Nephron progenitor cell (in vitro differentiated cells): ENCODE measurements around the gene RPL32.

Experiments
- DNase-seq: peaks from one replicate; pipeline ENCODE4 v3.0.0; 2021
- H3K27ac Mint-ChIP-seq: 2 replicates; pipeline ENCODE4 v1.8.0; 2021; ENCODE audit warnings: mild to moderate bottlenecking, moderate library complexity, mixed read lengths
- H3K27me3 Mint-ChIP-seq: 2 replicates; pipeline ENCODE4 v1.8.0; 2021; ENCODE audit warnings: mild to moderate bottlenecking, low read depth, mixed read lengths; ENCODE audit not compliant: poor library complexity
- H3K36me3 Mint-ChIP-seq: 2 replicates; pipeline ENCODE4 v1.8.0; 2021; ENCODE audit warnings: low read depth, mixed read lengths
- H3K4me1 Mint-ChIP-seq: 2 replicates; pipeline ENCODE4 v1.8.0; 2021; ENCODE audit warnings: mixed read lengths
- H3K4me3 Mint-ChIP-seq: 2 replicates; pipeline ENCODE4 v1.8.0; 2021; ENCODE audit warnings: mild to moderate bottlenecking, moderate library complexity, mixed read lengths
- H3K9me3 Mint-ChIP-seq: 2 replicates; pipeline ENCODE4 v1.8.0; 2021; ENCODE audit warnings: mild to moderate bottlenecking, moderate library complexity, mixed read lengths
- TF ChIP-seq, protein P1 (sequence below): fragments of 200-600 bp; sonication (generic); IDR thresholded peaks from 2 replicates; pipeline ENCODE4 v1.5.0; 2021; ENCODE audit warnings: antibody characterized with exemption

RPL32 gene

DNA sequence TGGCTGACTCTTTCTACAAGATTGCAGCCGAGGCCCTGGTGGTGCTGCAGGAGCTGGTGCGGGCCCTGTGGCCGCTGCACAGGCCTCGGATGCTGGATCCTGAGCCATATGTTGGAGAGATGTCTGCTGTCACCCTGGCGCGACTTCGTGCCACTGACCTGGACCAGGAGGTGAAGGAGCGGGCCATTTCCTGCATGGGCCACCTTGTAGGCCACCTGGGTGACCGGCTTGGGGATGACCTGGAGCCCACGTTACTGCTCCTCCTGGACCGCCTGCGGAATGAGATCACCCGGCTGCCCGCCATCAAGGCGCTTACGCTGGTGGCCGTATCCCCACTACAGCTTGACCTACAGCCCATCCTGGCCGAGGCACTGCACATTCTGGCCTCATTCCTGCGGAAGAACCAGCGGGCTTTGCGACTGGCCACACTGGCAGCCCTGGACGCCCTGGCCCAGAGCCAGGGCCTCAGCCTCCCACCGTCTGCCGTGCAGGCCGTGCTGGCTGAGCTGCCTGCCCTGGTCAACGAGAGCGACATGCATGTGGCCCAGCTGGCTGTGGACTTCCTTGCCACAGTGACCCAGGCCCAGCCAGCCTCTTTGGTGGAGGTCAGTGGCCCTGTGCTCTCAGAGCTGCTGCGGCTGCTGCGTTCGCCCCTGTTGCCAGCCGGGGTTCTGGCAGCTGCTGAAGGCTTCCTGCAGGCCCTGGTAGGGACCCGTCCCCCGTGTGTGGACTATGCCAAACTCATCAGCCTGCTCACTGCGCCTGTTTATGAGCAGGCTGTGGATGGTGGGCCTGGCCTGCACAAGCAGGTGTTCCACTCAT, 24.6 kb downstream of the RPL32 start:
- Mint-ChIP-seq H3K36me3 (no peaks in the 10 kb centered on the region), H3K9me3 (no peaks in the 10 kb centered on the region), H3K4me1 (no peaks in the 10 kb centered on the region), H3K27me3 (no peaks in the 10 kb centered on the region), H3K27ac (no peak overlapping the region), H3K4me3 (no peak overlapping the region)
- no peak for DNase-seq
- TF ChIP-seq, protein P1, sequence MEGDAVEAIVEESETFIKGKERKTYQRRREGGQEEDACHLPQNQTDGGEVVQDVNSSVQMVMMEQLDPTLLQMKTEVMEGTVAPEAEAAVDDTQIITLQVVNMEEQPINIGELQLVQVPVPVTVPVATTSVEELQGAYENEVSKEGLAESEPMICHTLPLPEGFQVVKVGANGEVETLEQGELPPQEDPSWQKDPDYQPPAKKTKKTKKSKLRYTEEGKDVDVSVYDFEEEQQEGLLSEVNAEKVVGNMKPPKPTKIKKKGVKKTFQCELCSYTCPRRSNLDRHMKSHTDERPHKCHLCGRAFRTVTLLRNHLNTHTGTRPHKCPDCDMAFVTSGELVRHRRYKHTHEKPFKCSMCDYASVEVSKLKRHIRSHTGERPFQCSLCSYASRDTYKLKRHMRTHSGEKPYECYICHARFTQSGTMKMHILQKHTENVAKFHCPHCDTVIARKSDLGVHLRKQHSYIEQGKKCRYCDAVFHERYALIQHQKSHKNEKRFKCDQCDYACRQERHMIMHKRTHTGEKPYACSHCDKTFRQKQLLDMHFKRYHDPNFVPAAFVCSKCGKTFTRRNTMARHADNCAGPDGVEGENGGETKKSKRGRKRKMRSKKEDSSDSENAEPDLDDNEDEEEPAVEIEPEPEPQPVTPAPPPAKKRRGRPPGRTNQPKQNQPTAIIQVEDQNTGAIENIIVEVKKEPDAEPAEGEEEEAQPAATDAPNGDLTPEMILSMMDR, result no peak

DNA sequence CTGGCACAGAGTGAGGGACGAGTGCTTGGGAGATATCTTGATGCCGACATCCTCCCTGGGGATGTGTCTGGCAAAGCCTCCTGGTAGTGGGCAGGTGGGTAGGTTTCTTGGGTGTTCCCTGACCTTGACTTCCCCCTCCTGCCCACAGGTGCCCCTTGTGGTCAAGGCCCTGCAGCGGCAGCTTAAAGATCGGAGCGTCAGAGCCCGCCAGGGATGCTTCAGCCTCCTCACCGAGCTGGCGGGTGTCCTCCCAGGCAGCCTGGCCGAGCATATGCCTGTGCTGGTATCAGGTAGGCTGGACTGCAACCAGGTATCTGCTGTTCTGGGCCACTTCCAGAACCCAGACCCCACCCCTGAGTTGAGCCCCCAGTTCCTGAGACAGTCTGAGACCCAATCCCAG, 25.6 kb downstream of the RPL32 start:
- DNase-seq, result no peak
- TF ChIP-seq, protein P1, result no peak
- Mint-ChIP-seq H3K27ac (no peak overlapping the region), H3K36me3 (no peaks in the 10 kb centered on the region), H3K9me3 (no peaks in the 10 kb centered on the region), H3K27me3 (no peaks in the 10 kb centered on the region), H3K4me1 (peaks cover 3% of the 10 kb centered on the region), H3K4me3 (no peak overlapping the region)

DNA sequence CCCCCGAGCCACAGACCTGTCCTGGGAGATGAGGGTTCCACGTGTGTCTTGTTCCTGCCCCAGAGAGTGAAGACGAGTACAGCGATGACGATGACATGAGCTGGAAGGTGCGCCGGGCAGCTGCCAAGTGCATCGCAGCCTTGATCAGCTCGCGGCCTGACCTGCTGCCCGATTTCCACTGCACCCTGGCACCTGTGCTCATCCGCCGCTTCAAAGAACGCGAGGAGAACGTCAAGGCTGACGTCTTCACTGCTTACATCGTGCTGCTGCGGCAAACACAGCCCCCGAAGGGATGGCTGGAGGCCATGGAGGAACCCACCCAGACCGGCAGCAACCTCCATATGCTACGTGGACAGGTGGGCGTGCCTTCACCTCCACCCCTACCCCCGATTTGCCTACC, 26.3 kb downstream of the RPL32 start:
- TF ChIP-seq, protein P1, result no peak
- no peaks in the 10 kb centered on the region for H3K9me3 Mint-ChIP-seq
- H3K27me3 Mint-ChIP-seq, result no peaks in the 10 kb centered on the region
- H3K4me3 Mint-ChIP-seq, result no peak overlapping the region
- DNase-seq, result no peak
- no peak overlapping the region for H3K27ac Mint-ChIP-seq
- H3K4me1 Mint-ChIP-seq, result peaks cover 6% of the 10 kb centered on the region
- H3K36me3 Mint-ChIP-seq, result no peaks in the 10 kb centered on the region

DNA sequence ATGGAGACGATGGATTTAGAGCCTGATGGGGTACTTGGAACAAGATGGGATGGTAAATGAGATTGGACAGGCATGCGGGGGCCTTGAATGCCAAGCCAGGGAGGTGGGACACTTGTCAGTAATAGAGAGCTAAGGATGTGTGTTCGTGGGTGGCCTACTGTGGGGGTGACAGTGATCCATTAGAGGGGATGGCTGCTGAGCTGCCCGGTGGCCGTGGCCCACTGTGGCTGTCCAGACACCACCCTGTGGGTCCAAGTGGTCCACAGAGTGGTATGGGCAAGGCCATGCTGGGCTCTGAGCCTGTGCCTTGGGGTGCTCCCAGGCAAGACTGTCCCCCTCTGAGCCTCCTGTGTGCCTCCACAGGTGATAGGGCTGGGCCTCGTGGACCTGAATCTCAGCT, 27.4 kb downstream of the RPL32 start:
- H3K9me3 Mint-ChIP-seq, result no peaks in the 10 kb centered on the region
- H3K4me3 Mint-ChIP-seq, result no peak overlapping the region
- DNase-seq, result no peak
- H3K36me3 Mint-ChIP-seq, result no peaks in the 10 kb centered on the region
- peaks cover 6% of the 10 kb centered on the region for H3K4me1 Mint-ChIP-seq
- H3K27me3 Mint-ChIP-seq, result peaks cover 2% of the 10 kb centered on the region
- TF ChIP-seq, protein P1, result no peak
- no peak overlapping the region for H3K27ac Mint-ChIP-seq

DNA sequence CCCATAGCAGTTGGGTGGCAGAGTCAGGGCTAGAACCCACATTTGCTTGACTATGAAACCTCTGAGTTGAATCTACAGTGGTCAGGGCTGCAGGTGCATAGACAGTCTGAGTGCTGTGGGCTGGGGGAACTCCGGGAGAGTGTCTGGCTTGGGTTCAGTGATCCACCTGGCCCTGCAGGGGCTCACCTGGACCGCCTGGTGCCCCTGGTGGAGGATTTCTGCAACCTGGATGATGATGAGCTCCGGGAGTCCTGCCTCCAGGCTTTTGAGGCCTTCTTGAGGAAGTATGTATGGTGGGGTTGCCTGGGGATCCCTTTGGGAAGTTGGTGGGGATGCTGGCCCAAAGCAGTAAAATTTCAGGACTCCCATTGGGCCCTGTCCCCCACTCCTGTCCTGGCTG, 28.6 kb downstream of the RPL32 start:
- Mint-ChIP-seq H3K4me3 (no peak overlapping the region), H3K9me3 (no peaks in the 10 kb centered on the region), H3K27me3 (peaks cover 4% of the 10 kb centered on the region), H3K27ac (no peak overlapping the region), H3K36me3 (no peaks in the 10 kb centered on the region), H3K4me1 (peaks cover 6% of the 10 kb centered on the region)
- TF ChIP-seq, protein P1, result no peak
- no peak for DNase-seq

DNA sequence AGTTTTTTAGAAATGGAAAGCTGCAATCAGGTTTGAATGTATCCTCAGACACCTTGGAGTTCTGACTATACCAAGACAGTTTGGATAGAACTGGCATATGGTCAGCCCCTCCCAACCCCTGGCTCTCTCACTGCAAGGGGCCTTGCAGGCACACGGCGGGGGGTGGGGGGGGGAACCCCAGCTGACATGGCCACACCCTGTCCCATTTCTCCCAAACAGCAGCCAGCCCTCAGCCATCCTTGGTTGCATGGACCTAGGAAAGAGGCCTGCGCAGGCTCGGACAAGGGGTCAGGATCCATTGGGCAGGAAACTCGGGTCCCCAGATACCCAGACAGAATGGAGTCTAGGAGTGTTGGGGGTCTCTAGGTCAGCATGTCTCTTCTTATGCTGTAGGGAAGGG, 30.4 kb downstream of the RPL32 start:
- TF ChIP-seq, protein P1, result no peak
- no peak for DNase-seq
- no peak overlapping the region for H3K27ac Mint-ChIP-seq
- peaks cover 4% of the 10 kb centered on the region for H3K27me3 Mint-ChIP-seq
- H3K4me1 Mint-ChIP-seq, result peaks cover 6% of the 10 kb centered on the region
- H3K9me3 Mint-ChIP-seq, result no peaks in the 10 kb centered on the region
- no peaks in the 10 kb centered on the region for H3K36me3 Mint-ChIP-seq
- peak overlapping the region; percentile 59 for H3K4me3 Mint-ChIP-seq
